ENCODE data around the gene DMWD. TPM values are rescaled to one million over a fixed set of nuclear protein-coding genes. Genes with fewer than 3 reads are reported as not detected.

The DMWD gene
- total RNA-seq, 1 experiment from 2014 or later, result 86.7 TPM

- H3K27ac ChIP-seq (ENCODE audit: low read depth, low read length, poor library complexity, severe bottlenecking), result peak overlapping the region; percentile 16
- BruUV-seq (replicated peaks), result no TSS peak
- TF ChIP-seq EZH2 (IDR thresholded peaks at IDR 0.05; ENCODE audit: borderline replicate concordance, low read depth, low read length, poor library complexity, severe bottlenecking), result no peak
- TF ChIP-seq, protein P1, sequence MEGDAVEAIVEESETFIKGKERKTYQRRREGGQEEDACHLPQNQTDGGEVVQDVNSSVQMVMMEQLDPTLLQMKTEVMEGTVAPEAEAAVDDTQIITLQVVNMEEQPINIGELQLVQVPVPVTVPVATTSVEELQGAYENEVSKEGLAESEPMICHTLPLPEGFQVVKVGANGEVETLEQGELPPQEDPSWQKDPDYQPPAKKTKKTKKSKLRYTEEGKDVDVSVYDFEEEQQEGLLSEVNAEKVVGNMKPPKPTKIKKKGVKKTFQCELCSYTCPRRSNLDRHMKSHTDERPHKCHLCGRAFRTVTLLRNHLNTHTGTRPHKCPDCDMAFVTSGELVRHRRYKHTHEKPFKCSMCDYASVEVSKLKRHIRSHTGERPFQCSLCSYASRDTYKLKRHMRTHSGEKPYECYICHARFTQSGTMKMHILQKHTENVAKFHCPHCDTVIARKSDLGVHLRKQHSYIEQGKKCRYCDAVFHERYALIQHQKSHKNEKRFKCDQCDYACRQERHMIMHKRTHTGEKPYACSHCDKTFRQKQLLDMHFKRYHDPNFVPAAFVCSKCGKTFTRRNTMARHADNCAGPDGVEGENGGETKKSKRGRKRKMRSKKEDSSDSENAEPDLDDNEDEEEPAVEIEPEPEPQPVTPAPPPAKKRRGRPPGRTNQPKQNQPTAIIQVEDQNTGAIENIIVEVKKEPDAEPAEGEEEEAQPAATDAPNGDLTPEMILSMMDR (conservative IDR thresholded peaks at IDR 0.05; ENCODE audit: low read depth, low read length), result no peak
- no peak overlapping the region for H3K4me3 ChIP-seq (ENCODE audit: low read depth, low read length, poor library complexity, severe bottlenecking)
- no peaks in the 10 kb centered on the region for H3K9me3 ChIP-seq (ENCODE audit: low read depth, low read length, poor library complexity, severe bottlenecking)
- ChIA-PET CTCF (no interaction called here), POLR2A (ENCODE audit: low non-redundant PET) (no interaction called here)
- no peaks in the 10 kb centered on the region for H3K27me3 ChIP-seq (replicated peaks; ENCODE audit: insufficient read depth, low read depth, low read length, poor library complexity)
- peaks cover 4% of the 10 kb centered on the region for H3K4me1 ChIP-seq (ENCODE audit: insufficient read depth, low read length, poor library complexity, severe bottlenecking)
- intact Hi-C loops (cut with micrococcal nuclease; ENCODE audit: unreplicated experiment), result loop anchor here (10.0 kb wide), 1 partner anchor 78 kb away; the partner anchor contains the start of genes QPCTL and SNRPD2
- peaks cover 13% of the 10 kb centered on the region for H3K36me3 ChIP-seq (ENCODE audit: insufficient read depth, low read length, poor library complexity, severe bottlenecking)
- DNase-seq (ENCODE audit: low spot score), result no peak
Measured at GRCh38 chr19:45772912-45773311, 19.7 kb downstream of the DMWD start.

- intact Hi-C loops (cut with micrococcal nuclease; ENCODE audit: unreplicated experiment), result loop anchor here (10.0 kb wide), 1 partner anchor 77 kb away; the partner anchor contains the start of genes QPCTL and SNRPD2
- H3K4me1 ChIP-seq (ENCODE audit: insufficient read depth, low read length, poor library complexity, severe bottlenecking), result peaks cover 5% of the 10 kb centered on the region
- H3K4me3 ChIP-seq (ENCODE audit: low read depth, low read length, poor library complexity, severe bottlenecking), result no peak overlapping the region
- no TSS peak for BruUV-seq (replicated peaks)
- H3K27me3 ChIP-seq (replicated peaks; ENCODE audit: insufficient read depth, low read depth, low read length, poor library complexity), result no peaks in the 10 kb centered on the region
- no peaks in the 10 kb centered on the region for H3K9me3 ChIP-seq (ENCODE audit: low read depth, low read length, poor library complexity, severe bottlenecking)
- peak overlapping the region; percentile 16 for H3K27ac ChIP-seq (ENCODE audit: low read depth, low read length, poor library complexity, severe bottlenecking)
- H3K36me3 ChIP-seq (ENCODE audit: insufficient read depth, low read length, poor library complexity, severe bottlenecking), result peaks cover 7% of the 10 kb centered on the region
- ChIA-PET POLR2A (ENCODE audit: low non-redundant PET) (no interaction called here), CTCF (no interaction called here)
- TF ChIP-seq, protein P1 (conservative IDR thresholded peaks at IDR 0.05; ENCODE audit: low read depth, low read length), result no peak
- TF ChIP-seq EZH2 (IDR thresholded peaks at IDR 0.05; ENCODE audit: borderline replicate concordance, low read depth, low read length, poor library complexity, severe bottlenecking), result no peak
- no peak for DNase-seq (ENCODE audit: low spot score)
Measured at GRCh38 chr19:45772130-45772840, 20.4 kb downstream of the DMWD start.

DNA sequence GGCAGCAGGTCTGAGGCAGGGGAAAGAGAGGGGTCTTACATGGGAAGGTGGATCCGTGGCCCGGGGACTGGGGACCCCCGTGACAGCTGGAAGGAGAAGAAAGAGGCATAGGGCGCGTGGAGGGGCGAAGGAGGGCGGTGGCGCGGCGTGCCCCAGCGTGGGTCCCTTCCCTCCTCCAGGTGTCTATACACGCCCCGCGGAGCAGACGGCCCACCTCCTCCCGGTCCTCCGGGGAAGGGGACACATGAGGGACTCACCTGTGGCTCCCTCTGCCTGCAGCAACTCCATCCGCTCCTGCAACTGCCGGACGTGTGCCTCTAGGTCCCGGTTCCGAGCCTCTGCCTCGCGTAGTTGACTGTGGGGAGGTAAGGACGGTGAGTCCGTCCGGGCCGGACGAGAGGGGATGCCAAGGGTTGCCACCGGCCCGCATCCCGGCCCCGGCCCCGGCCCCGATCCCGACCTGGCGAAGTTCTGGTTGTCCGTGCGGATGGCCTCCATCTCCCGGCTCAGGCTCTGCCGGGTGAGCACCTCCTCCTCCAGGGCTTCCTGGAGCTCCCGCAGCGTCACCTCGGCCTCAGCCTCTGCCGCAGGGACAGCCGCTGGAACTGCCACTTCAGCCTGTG is 21.2 kb downstream of the DMWD start:
- Histone ChIP-seq H3K36me3 (ENCODE audit: insufficient read depth, low read length, poor library complexity, severe bottlenecking) (peaks cover under 1% of the 10 kb centered on the region), H3K4me3 (ENCODE audit: low read depth, low read length, poor library complexity, severe bottlenecking) (peak overlapping the region; percentile 53), H3K9me3 (ENCODE audit: low read depth, low read length, poor library complexity, severe bottlenecking) (no peaks in the 10 kb centered on the region), H3K27me3 (replicated peaks; ENCODE audit: insufficient read depth, low read depth, low read length, poor library complexity) (no peaks in the 10 kb centered on the region), H3K4me1 (ENCODE audit: insufficient read depth, low read length, poor library complexity, severe bottlenecking) (peaks cover 13% of the 10 kb centered on the region), H3K27ac (ENCODE audit: low read depth, low read length, poor library complexity, severe bottlenecking) (peak overlapping the region; percentile 86)
- no peak for DNase-seq (ENCODE audit: low spot score)
- no TSS peak for BruUV-seq (replicated peaks)
- POLR2A ChIA-PET (ENCODE audit: low non-redundant PET), result no interaction called here
- CTCF ChIA-PET, result no interaction called here
- TF ChIP-seq, protein P1 (conservative IDR thresholded peaks at IDR 0.05; ENCODE audit: low read depth, low read length), result no peak
- no peak for TF ChIP-seq EZH2 (IDR thresholded peaks at IDR 0.05; ENCODE audit: borderline replicate concordance, low read depth, low read length, poor library complexity, severe bottlenecking)
- intact Hi-C loops (cut with micrococcal nuclease; ENCODE audit: unreplicated experiment), result loop anchor here (10.0 kb wide), 1 partner anchor 77 kb away; the partner anchor contains the start of genes QPCTL and SNRPD2

Measured in A673 (cell line).